HFFc6 (cell line): Measurements from ENCODE around the gene CDC20B. TPM values are rescaled to one million over a fixed set of nuclear protein-coding genes. Genes with fewer than 3 reads are reported as not detected.

ENCODE experiments used
- DNase-seq: peaks from one replicate; pipeline ENCODE4 v3.0.0-alpha.2; 2018
- H3K27ac Mint-ChIP-seq: 2 replicates; pipeline ENCODE4 v1.8.0; 2020; ENCODE audit warnings: mild to moderate bottlenecking, mixed read lengths
- H3K27me3 Mint-ChIP-seq: 2 replicates; pipeline ENCODE4 v1.8.0; 2021; ENCODE audit warnings: mild to moderate bottlenecking, moderate library complexity, mixed read lengths; ENCODE audit not compliant: insufficient read depth
- H3K36me3 Mint-ChIP-seq: 2 replicates; pipeline ENCODE4 v1.8.0; 2021; ENCODE audit warnings: low read depth, mixed read lengths
- H3K4me1 Mint-ChIP-seq: 2 replicates; pipeline ENCODE4 v1.8.0; 2020; ENCODE audit warnings: low read depth, mixed read lengths
- H3K4me3 Mint-ChIP-seq: 2 replicates; pipeline ENCODE4 v1.8.0; 2020; ENCODE audit warnings: mild to moderate bottlenecking, moderate library complexity, mixed read lengths
- H3K9me3 Mint-ChIP-seq: 2 replicates; pipeline ENCODE4 v1.8.0; 2020; ENCODE audit warnings: mild to moderate bottlenecking, mixed read lengths
- CTCF ChIP-seq: fragments of 200-600 bp; sonication (generic); IDR thresholded peaks from 2 replicates; pipeline ENCODE4 v1.5.0; 2021; ENCODE audit warnings: antibody characterized with exemption, mild to moderate bottlenecking
- total RNA-seq, 6 experiments: library from RNA; stranded (reverse); fragmentation: NEBNext Ultra II Directional; extraction: Animal tissue kit (Norgen Biotek cat#: 25700); gene quantifications; 2 replicates in 1 of 6; 3 replicates in 5 of 6; pipeline ENCODE4 v1.2.3, GENCODE V29; 2021

The CDC20B gene
- total RNA-seq, 6 experiments from 2014 or later, result 0.07 to 0.20 (median 0.12) TPM; not detected in 1

GRCh38 chr5:55134053-55134722 is 38.8 kb downstream of the CDC20B start:
- Mint-ChIP-seq H3K27me3 (no peaks in the 10 kb centered on the region), H3K4me3 (no peak overlapping the region), H3K9me3 (no peaks in the 10 kb centered on the region; the same call in 1 of the 2 replicates), H3K4me1 (no peaks in the 10 kb centered on the region), H3K27ac (no peak overlapping the region), H3K36me3 (peaks cover 7% of the 10 kb centered on the region)
- DNase-seq, result no peak
- TF ChIP-seq CTCF, result no peak

- H3K27me3 Mint-ChIP-seq, result no peaks in the 10 kb centered on the region
- H3K27ac Mint-ChIP-seq, result no peak overlapping the region
- H3K36me3 Mint-ChIP-seq, result no peaks in the 10 kb centered on the region
- DNase-seq, result no peak
- H3K9me3 Mint-ChIP-seq, result no peaks in the 10 kb centered on the region
- TF ChIP-seq CTCF, result no peak
- H3K4me3 Mint-ChIP-seq, result no peak overlapping the region
- H3K4me1 Mint-ChIP-seq, result peaks cover 5% of the 10 kb centered on the region; the same call in 1 of the 2 replicates
Measured at GRCh38 chr5:55123365-55123764, 49.6 kb downstream of the CDC20B start.

- H3K36me3 Mint-ChIP-seq, result no peaks in the 10 kb centered on the region
- no peak overlapping the region for H3K27ac Mint-ChIP-seq
- H3K4me3 Mint-ChIP-seq, result no peak overlapping the region
- peaks cover 4% of the 10 kb centered on the region for H3K27me3 Mint-ChIP-seq
- H3K9me3 Mint-ChIP-seq, result no peaks in the 10 kb centered on the region
- TF ChIP-seq CTCF, result no peak
- H3K4me1 Mint-ChIP-seq, result no peaks in the 10 kb centered on the region
- no peak for DNase-seq
Measured at GRCh38 chr5:55114061-55114460, 58.9 kb downstream of the CDC20B start.

GRCh38 chr5:55113327-55113726 is 59.6 kb downstream of the CDC20B start:
- TF ChIP-seq CTCF, result no peak
- H3K27me3 Mint-ChIP-seq, result peaks cover 4% of the 10 kb centered on the region
- no peak overlapping the region for H3K27ac Mint-ChIP-seq
- no peak overlapping the region for H3K4me3 Mint-ChIP-seq
- no peaks in the 10 kb centered on the region for H3K36me3 Mint-ChIP-seq
- peaks cover 6% of the 10 kb centered on the region; the same call in 1 of the 2 replicates for H3K4me1 Mint-ChIP-seq
- DNase-seq, result no peak
- H3K9me3 Mint-ChIP-seq, result no peaks in the 10 kb centered on the region

- DNase-seq, result no peak
- TF ChIP-seq CTCF, result no peak
- Mint-ChIP-seq H3K9me3 (no peaks in the 10 kb centered on the region), H3K4me3 (no peak overlapping the region), H3K27ac (no peak overlapping the region), H3K27me3 (peaks cover 4% of the 10 kb centered on the region), H3K4me1 (peaks cover 9% of the 10 kb centered on the region; the same call in 1 of the 2 replicates), H3K36me3 (no peaks in the 10 kb centered on the region)
Measured at GRCh38 chr5:55110217-55110616, 62.8 kb downstream of the CDC20B start.
